Measurements from ENCODE around the gene ELF3. TPM values are rescaled to one million over a fixed set of nuclear protein-coding genes. Genes with fewer than 3 reads are reported as not detected.

The ELF3 gene
- total RNA-seq, 1 donor, result under 0.01 TPM

DNA sequence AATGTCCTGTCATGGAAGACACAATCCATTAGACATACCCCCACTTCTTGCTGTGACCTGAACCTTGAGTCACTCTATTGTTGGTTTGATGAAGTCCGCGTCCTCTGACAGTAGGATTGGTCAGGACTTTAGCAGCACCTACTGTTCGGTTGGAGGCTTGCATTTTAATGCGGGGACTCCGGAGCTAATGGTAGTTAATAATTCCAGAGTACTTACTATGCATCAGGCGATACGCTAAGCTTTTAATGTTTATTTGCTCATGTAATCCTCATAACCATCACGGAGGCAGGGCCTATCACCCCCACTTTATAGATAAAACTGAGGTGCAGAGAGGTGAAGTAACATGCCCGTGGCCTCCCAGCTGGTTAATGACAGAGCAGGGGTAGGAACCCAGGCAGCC lies 7.9 kb upstream of the ELF3 start:
- no peaks in the 10 kb centered on the region for H3K9me3 ChIP-seq (ENCODE audit: low read depth, low read length)
- TF ChIP-seq, protein P1, sequence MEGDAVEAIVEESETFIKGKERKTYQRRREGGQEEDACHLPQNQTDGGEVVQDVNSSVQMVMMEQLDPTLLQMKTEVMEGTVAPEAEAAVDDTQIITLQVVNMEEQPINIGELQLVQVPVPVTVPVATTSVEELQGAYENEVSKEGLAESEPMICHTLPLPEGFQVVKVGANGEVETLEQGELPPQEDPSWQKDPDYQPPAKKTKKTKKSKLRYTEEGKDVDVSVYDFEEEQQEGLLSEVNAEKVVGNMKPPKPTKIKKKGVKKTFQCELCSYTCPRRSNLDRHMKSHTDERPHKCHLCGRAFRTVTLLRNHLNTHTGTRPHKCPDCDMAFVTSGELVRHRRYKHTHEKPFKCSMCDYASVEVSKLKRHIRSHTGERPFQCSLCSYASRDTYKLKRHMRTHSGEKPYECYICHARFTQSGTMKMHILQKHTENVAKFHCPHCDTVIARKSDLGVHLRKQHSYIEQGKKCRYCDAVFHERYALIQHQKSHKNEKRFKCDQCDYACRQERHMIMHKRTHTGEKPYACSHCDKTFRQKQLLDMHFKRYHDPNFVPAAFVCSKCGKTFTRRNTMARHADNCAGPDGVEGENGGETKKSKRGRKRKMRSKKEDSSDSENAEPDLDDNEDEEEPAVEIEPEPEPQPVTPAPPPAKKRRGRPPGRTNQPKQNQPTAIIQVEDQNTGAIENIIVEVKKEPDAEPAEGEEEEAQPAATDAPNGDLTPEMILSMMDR (IDR thresholded peaks at IDR 0.05; ENCODE audit: extremely low read depth, low read depth, low read length), result no peak
- no peak overlapping the region for H3K4me3 ChIP-seq (ENCODE audit: insufficient read depth, low read length)
- H3K36me3 ChIP-seq (ENCODE audit: insufficient read depth, low read length), result peaks cover 63% of the 10 kb centered on the region
- no peaks in the 10 kb centered on the region for H3K79me2 ChIP-seq (ENCODE audit: insufficient read depth, low read length)
- no peaks in the 10 kb centered on the region for H3K27me3 ChIP-seq (ENCODE audit: insufficient read depth, low read length)
- DNase-seq (ENCODE audit: insufficient read length, low spot score, missing footprints), result no peak
- H3K4me2 ChIP-seq (ENCODE audit: insufficient read depth, low read length), result no peak overlapping the region
- H3K4me1 ChIP-seq (ENCODE audit: insufficient read depth, low read length), result no peaks in the 10 kb centered on the region
- H3K27ac ChIP-seq (ENCODE audit: low read depth, low read length), result no peak overlapping the region
- H2AFZ ChIP-seq (ENCODE audit: low read length), result no peak overlapping the region
- no peaks in the 10 kb centered on the region for H4K20me1 ChIP-seq (ENCODE audit: insufficient read depth, low read length)

DNA sequence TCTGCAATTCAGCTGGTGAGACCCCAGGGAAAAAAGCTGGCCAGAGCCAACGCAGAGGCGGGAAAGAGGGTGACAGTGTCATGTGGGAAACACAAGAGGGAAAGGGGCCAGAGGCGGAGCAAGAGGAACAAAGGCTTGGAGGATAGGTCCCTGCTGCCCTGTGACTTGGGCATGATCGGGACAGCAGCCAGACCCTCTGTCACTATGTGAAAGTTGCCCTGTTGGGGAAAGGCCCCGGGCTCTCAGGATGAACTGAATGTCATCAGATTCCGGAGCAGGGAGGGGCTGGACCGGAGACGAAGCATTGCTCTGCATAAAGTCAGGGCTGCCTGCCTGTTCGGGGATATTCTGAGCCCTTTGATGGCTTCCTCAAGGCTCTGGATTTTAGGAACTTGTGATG lies 5.7 kb upstream of the ELF3 start:
- Histone ChIP-seq H3K4me1 (ENCODE audit: insufficient read depth, low read length) (no peaks in the 10 kb centered on the region), H3K79me2 (ENCODE audit: insufficient read depth, low read length) (no peaks in the 10 kb centered on the region), H3K27me3 (ENCODE audit: insufficient read depth, low read length) (no peaks in the 10 kb centered on the region), H3K36me3 (ENCODE audit: insufficient read depth, low read length) (peaks cover 54% of the 10 kb centered on the region), H4K20me1 (ENCODE audit: insufficient read depth, low read length) (no peaks in the 10 kb centered on the region), H3K9me3 (ENCODE audit: low read depth, low read length) (no peaks in the 10 kb centered on the region), H2AFZ (ENCODE audit: low read length) (no peak overlapping the region), H3K4me3 (ENCODE audit: insufficient read depth, low read length) (no peak overlapping the region), H3K4me2 (ENCODE audit: insufficient read depth, low read length) (no peak overlapping the region), H3K27ac (ENCODE audit: low read depth, low read length) (no peak overlapping the region)
- no peak for DNase-seq (ENCODE audit: insufficient read length, low spot score, missing footprints)
- TF ChIP-seq, protein P1 (IDR thresholded peaks at IDR 0.05; ENCODE audit: extremely low read depth, low read depth, low read length), result no peak

DNA sequence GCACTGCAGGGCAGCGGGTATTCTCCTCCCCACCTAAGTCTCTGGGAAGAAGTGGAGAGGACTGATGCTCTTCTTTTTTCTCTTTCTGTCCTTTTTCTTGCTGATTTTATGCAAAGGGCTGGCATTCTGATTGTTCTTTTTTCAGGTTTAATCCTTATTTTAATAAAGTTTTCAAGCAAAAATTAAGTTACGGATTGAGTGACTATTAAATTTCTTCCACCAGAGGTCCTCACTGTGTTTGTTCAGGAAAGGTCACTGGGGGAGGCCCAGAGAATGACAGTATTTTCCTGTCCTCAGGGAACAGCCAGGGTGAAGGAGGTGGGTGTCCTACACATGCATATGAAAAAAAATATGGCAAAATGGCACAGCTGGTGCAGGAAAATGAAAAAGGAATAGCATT lies 4.4 kb upstream of the ELF3 start:
- H3K27ac ChIP-seq (ENCODE audit: low read depth, low read length), result no peak overlapping the region
- peaks cover 44% of the 10 kb centered on the region for H3K36me3 ChIP-seq (ENCODE audit: insufficient read depth, low read length)
- H3K4me3 ChIP-seq (ENCODE audit: insufficient read depth, low read length), result no peak overlapping the region
- DNase-seq (ENCODE audit: insufficient read length, low spot score, missing footprints), result peak; percentile 85
- TF ChIP-seq, protein P1 (IDR thresholded peaks at IDR 0.05; ENCODE audit: extremely low read depth, low read depth, low read length), result peak; percentile 52
- no peak overlapping the region for H3K4me2 ChIP-seq (ENCODE audit: insufficient read depth, low read length)
- no peaks in the 10 kb centered on the region for H3K9me3 ChIP-seq (ENCODE audit: low read depth, low read length)
- H3K27me3 ChIP-seq (ENCODE audit: insufficient read depth, low read length), result no peaks in the 10 kb centered on the region
- H2AFZ ChIP-seq (ENCODE audit: low read length), result no peak overlapping the region
- no peaks in the 10 kb centered on the region for H3K79me2 ChIP-seq (ENCODE audit: insufficient read depth, low read length)
- no peaks in the 10 kb centered on the region for H3K4me1 ChIP-seq (ENCODE audit: insufficient read depth, low read length)
- no peaks in the 10 kb centered on the region for H4K20me1 ChIP-seq (ENCODE audit: insufficient read depth, low read length)

DNA sequence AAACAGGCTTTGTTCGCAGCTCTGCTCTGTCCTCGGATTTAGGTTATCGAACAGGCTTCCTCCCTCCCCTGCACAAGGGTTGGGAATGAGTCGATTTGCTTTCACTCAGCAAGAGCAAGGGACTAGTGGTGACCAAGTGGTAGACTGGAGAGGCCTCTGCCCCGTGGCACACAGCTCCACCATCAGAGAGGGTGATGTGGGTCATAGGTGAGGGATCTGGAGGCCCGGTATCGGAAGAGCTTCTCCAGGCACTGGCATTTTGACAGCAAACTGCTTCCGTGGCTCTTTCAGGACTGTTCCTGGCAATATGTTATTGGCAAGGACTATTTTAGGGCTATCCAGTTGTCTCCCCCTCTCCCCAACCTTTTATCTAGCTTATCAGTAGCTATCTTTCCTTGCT lies 3.1 kb upstream of the ELF3 start:
- Histone ChIP-seq H3K27me3 (ENCODE audit: insufficient read depth, low read length) (no peaks in the 10 kb centered on the region), H3K9me3 (ENCODE audit: low read depth, low read length) (no peaks in the 10 kb centered on the region), H3K36me3 (ENCODE audit: insufficient read depth, low read length) (peaks cover 34% of the 10 kb centered on the region), H3K4me3 (ENCODE audit: insufficient read depth, low read length) (no peak overlapping the region), H3K27ac (ENCODE audit: low read depth, low read length) (no peak overlapping the region), H4K20me1 (ENCODE audit: insufficient read depth, low read length) (no peaks in the 10 kb centered on the region), H3K4me2 (ENCODE audit: insufficient read depth, low read length) (no peak overlapping the region), H2AFZ (ENCODE audit: low read length) (no peak overlapping the region), H3K79me2 (ENCODE audit: insufficient read depth, low read length) (no peaks in the 10 kb centered on the region), H3K4me1 (ENCODE audit: insufficient read depth, low read length) (no peaks in the 10 kb centered on the region)
- TF ChIP-seq, protein P1 (IDR thresholded peaks at IDR 0.05; ENCODE audit: extremely low read depth, low read depth, low read length), result no peak
- DNase-seq (ENCODE audit: insufficient read length, low spot score, missing footprints), result no peak
